Keratinocyte (primary cell): ENCODE measurements around the gene ITPK1. TPM values are rescaled to one million over a fixed set of nuclear protein-coding genes. Genes with fewer than 3 reads are reported as not detected.

Experiments
- DNase-seq: peaks from one replicate; pipeline ENCODE4 v3.0.0-alpha.2; 2011; ENCODE audit warnings: low read depth, missing footprints, low spot score
- FAIRE-seq: peaks from 2 replicates; lab custom pipeline; 2011; peaks lifted over from hg19 to GRCh38; lab: Jason Lieb, UNC
- H2AFZ ChIP-seq: 2 replicates; pipeline ENCODE4 v1.6.0; 2012; ENCODE audit warnings: low read length, control low read depth, inconsistent platforms; ENCODE audit not compliant: control insufficient read depth
- H3K27ac ChIP-seq: 2 replicates; pipeline ENCODE4 v1.5.1; 2011; ENCODE audit warnings: low read length; ENCODE audit not compliant: control insufficient read depth, insufficient read depth
- H3K27me3 ChIP-seq: 3 replicates; pipeline ENCODE4 v1.6.0; 2011; ENCODE audit warnings: low read length; ENCODE audit not compliant: control insufficient read depth, insufficient read depth; ENCODE audit errors: extremely low read depth
- H3K36me3 ChIP-seq, 2 experiments: 2 replicates in 1 of 2; 3 replicates in 1 of 2; pipeline ENCODE4 v1.5.1; 2011; ENCODE audit warnings: low read length in 2 of 2, mild to moderate bottlenecking in 1 of 2; ENCODE audit not compliant: control insufficient read depth in 2 of 2, insufficient read depth in 2 of 2; ENCODE audit errors: extremely low read depth in 1 of 2
- H3K4me1 ChIP-seq: 3 replicates; pipeline ENCODE4 v1.5.1; 2011; ENCODE audit warnings: low read length; ENCODE audit not compliant: control insufficient read depth, insufficient read depth; ENCODE audit errors: extremely low read depth
- H3K4me2 ChIP-seq: 3 replicates; pipeline ENCODE4 v1.6.0; 2011; ENCODE audit warnings: low read depth, low read length; ENCODE audit not compliant: control insufficient read depth, insufficient read depth; ENCODE audit errors: extremely low read depth
- H3K4me3 ChIP-seq, 3 experiments: fragments of 200-600 bp in 1 of 3; sonication (generic) in 1 of 3; 2 replicates in 2 of 3; 3 replicates in 1 of 3; pipeline ENCODE4 v1.5.1; 2011 to 2016; ENCODE audit warnings: low read length in 3 of 3, mild to moderate bottlenecking in 3 of 3, control low read depth in 2 of 3, inconsistent platforms in 1 of 3, low read depth in 1 of 3, mixed read lengths in 1 of 3, mixed run types in 1 of 3, moderate library complexity in 1 of 3; ENCODE audit not compliant: control insufficient read depth in 2 of 3, insufficient read depth in 2 of 3; ENCODE audit errors: extremely low read depth in 1 of 3
- H3K79me2 ChIP-seq: 2 replicates; pipeline ENCODE4 v1.6.0; 2012; ENCODE audit warnings: low read length; ENCODE audit not compliant: control insufficient read depth, insufficient read depth
- H3K9ac ChIP-seq: 3 replicates; pipeline ENCODE4 v1.6.0; 2011; ENCODE audit warnings: low read length; ENCODE audit not compliant: control insufficient read depth, insufficient read depth; ENCODE audit errors: extremely low read depth
- H3K9me1 ChIP-seq: 3 replicates; pipeline ENCODE4 v1.6.0; 2011; ENCODE audit warnings: low read length; ENCODE audit not compliant: control insufficient read depth, insufficient read depth; ENCODE audit errors: extremely low read depth
- H3K9me3 ChIP-seq: 2 replicates; pipeline ENCODE4 v1.5.1; 2012; ENCODE audit warnings: low read depth, low read length; ENCODE audit not compliant: control insufficient read depth
- H4K20me1 ChIP-seq: 3 replicates; pipeline ENCODE4 v1.6.0; 2011; ENCODE audit warnings: low read length; ENCODE audit not compliant: control insufficient read depth, insufficient read depth; ENCODE audit errors: extremely low read depth
- EZH2 ChIP-seq: IDR thresholded peaks from one replicate; pipeline ENCODE4 v1.6.1; 2012; ENCODE audit warnings: inconsistent platforms, mild to moderate bottlenecking, low read length, moderate library complexity
- dilution Hi-C: fragments of 300-500 bp; cut with MboI; formaldehyde crosslinking; loops from one replicate; pipeline ENCODE4 v1.7.0; 2020; ENCODE audit warnings: low sequenced_read_pairs; ENCODE audit not compliant: extremely low pct_ligation_motif_present
- polyA plus RNA-seq, 5 experiments: library from polyadenylated mRNA; depleted of rRNA in 3 of 5; stranded (reverse) in 3 of 5; stranded (forward) in 1 of 5; unstranded in 1 of 5; fragments of >200 nt; gene quantifications; 1 replicate in 1 of 5; 2 replicates in 3 of 5; 3 replicates in 1 of 5; pipeline versions ENCODE4 v1.2.1 to v1.2.3, GENCODE V29; 2011 to 2012; ENCODE audit warnings: missing spikeins in 2 of 5, low read depth in 1 of 5, low replicate concordance in 1 of 5
- TF ChIP-seq, protein P1 (sequence below), 3 experiments: IDR thresholded peaks in 1 of 3; conservative IDR thresholded peaks in 1 of 3; optimal IDR thresholded peaks in 1 of 3; 2 replicates in 2 of 3; 3 replicates in 1 of 3; pipeline versions ENCODE3 to v1.5.1; 2011; ENCODE audit warnings: low read length in 3 of 3, mild to moderate bottlenecking in 3 of 3, moderate library complexity in 2 of 3, control low read depth in 1 of 3, inconsistent platforms in 1 of 3; ENCODE audit not compliant: insufficient read depth in 2 of 3; ENCODE audit errors: extremely low read depth in 1 of 3

Gene ITPK1
- polyA plus RNA-seq, 1 donor (not counting 4 experiments of a cell fraction or from before 2014, with no cell fraction given): 67.8 TPM

GRCh38 chr14:93076755-93077154 is 39.0 kb downstream of the ITPK1 start:
- TF ChIP-seq, protein P1, sequence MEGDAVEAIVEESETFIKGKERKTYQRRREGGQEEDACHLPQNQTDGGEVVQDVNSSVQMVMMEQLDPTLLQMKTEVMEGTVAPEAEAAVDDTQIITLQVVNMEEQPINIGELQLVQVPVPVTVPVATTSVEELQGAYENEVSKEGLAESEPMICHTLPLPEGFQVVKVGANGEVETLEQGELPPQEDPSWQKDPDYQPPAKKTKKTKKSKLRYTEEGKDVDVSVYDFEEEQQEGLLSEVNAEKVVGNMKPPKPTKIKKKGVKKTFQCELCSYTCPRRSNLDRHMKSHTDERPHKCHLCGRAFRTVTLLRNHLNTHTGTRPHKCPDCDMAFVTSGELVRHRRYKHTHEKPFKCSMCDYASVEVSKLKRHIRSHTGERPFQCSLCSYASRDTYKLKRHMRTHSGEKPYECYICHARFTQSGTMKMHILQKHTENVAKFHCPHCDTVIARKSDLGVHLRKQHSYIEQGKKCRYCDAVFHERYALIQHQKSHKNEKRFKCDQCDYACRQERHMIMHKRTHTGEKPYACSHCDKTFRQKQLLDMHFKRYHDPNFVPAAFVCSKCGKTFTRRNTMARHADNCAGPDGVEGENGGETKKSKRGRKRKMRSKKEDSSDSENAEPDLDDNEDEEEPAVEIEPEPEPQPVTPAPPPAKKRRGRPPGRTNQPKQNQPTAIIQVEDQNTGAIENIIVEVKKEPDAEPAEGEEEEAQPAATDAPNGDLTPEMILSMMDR (optimal IDR thresholded peaks at IDR 0.05 in 1 of 3, IDR thresholded peaks at IDR 0.05 in 1 of 3, conservative IDR thresholded peaks at IDR 0.05 in 1 of 3; ENCODE audit: extremely low read depth in 1 of 3, insufficient read depth in 2 of 3, low read length in 3 of 3): no peak
- no peak for TF ChIP-seq EZH2
- H3K27me3 ChIP-seq: no peaks in the 10 kb centered on the region
- H3K4me3 ChIP-seq: no peak overlapping the region
- H3K9ac ChIP-seq: no peak overlapping the region
- DNase-seq (no peak), FAIRE-seq (no peak)
- H2AFZ ChIP-seq: no peak overlapping the region
- H3K4me2 ChIP-seq: no peak overlapping the region
- H3K9me3 ChIP-seq: no peaks in the 10 kb centered on the region
- peaks cover 4 to 19% of the 10 kb centered on the region in 2 experiments for H3K36me3 ChIP-seq
- no peaks in the 10 kb centered on the region for H3K9me1 ChIP-seq
- H3K27ac ChIP-seq: no peak overlapping the region
- peaks cover 39% of the 10 kb centered on the region for H3K79me2 ChIP-seq
- H3K4me1 ChIP-seq: peaks cover 6% of the 10 kb centered on the region
- dilution Hi-C loops: no loop called here
- H4K20me1 ChIP-seq: peaks cover 9% of the 10 kb centered on the region

DNA sequence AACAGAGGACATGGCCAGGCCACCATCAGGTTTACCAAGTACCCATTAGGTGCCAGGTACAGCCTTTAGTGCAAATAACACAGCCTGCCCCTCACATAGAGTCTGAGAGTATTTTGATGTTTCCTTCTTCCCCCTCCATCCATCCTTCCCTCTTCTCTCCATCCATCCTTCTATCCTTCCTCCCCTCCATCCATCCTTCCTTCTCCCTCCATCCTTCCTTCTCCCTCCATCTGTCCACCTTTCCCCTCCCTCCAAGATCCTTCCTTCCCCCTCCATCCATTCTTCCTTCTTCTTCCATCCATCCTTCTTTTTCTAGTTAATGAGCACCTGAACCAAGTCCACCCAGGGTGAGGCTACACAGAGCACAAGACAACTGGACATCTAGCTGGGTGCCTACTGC is 39.8 kb downstream of the ITPK1 start:
- Histone ChIP-seq H3K9me1 (no peaks in the 10 kb centered on the region), H3K4me2 (no peak overlapping the region), H3K4me3 (no peak overlapping the region), H3K9me3 (no peaks in the 10 kb centered on the region), H3K9ac (no peak overlapping the region), H3K36me3 (peaks cover 4 to 19% of the 10 kb centered on the region in 2 experiments), H2AFZ (no peak overlapping the region), H3K4me1 (peaks cover 6% of the 10 kb centered on the region), H4K20me1 (peaks cover 9% of the 10 kb centered on the region), H3K79me2 (peaks cover 39% of the 10 kb centered on the region), H3K27me3 (no peaks in the 10 kb centered on the region), H3K27ac (no peak overlapping the region)
- DNase-seq (no peak), FAIRE-seq (no peak)
- TF ChIP-seq, protein P1 (optimal IDR thresholded peaks at IDR 0.05 in 1 of 3, IDR thresholded peaks at IDR 0.05 in 1 of 3, conservative IDR thresholded peaks at IDR 0.05 in 1 of 3; ENCODE audit: extremely low read depth in 1 of 3, insufficient read depth in 2 of 3, low read length in 3 of 3): no peak
- TF ChIP-seq EZH2: no peak
- dilution Hi-C loops: no loop called here
